Activated CD4-positive, alpha-beta T cell treated with anti-CD3 and anti-CD28 coated beads for 1 hour (primary cell): ENCODE data around the gene BRCA1.

ENCODE experiments used
- DNase-seq: peaks from one replicate; pipeline ENCODE4 v3.0.0-alpha.2; 2020

BRCA1 gene

GRCh38 chr17:42999003-42999525 lies 126.1 kb downstream of the BRCA1 start:
- no peak for DNase-seq

- DNase-seq, result peak; percentile 96
Observed at GRCh38 chr17:42997984-42998938, 126.9 kb downstream of the BRCA1 start, which contains the start of gene RPL27. TSS of gene RPL27 (plus strand) at chr17:42998419. CDS start at chr17:42998751, 332 bp downstream.

- DNase-seq, result no peak
Observed at GRCh38 chr17:42997390-42997983, 127.7 kb downstream of the BRCA1 start.
